ENCODE data around the gene TJP3.
"Not testable (repeated sequence)": the region's sequence is repeated elsewhere in the genome, so short reads cannot be mapped to it uniquely, and the experiment has no call there.

The TJP3 gene

GRCh38 chr19:3708207-3708931 is at the start of gene TJP3:
TSS of gene TJP3 (plus strand) at chr19:3708384. CDS start at chr19:3728433, 20,049 bp downstream.
- no peak for DNase-seq (ENCODE audit: low read depth)

- DNase-seq (ENCODE audit: low read depth) = no peak
These were observed 49.1 kb upstream of the TJP3 start for GRCh38 chr19:3658870-3659745.

GRCh38 chr19:3659746-3660112 is 48.5 kb upstream of the TJP3 start:
- no peak for DNase-seq (ENCODE audit: low read depth)

GRCh38 chr19:3660493-3661219 is 47.5 kb upstream of the TJP3 start:
- no peak for DNase-seq (ENCODE audit: low read depth)

GRCh38 chr19:3661284-3662238 is 46.6 kb upstream of the TJP3 start:
- no peak for DNase-seq (ENCODE audit: low read depth)

GRCh38 chr19:3663838-3664237 is 44.3 kb upstream of the TJP3 start:
- DNase-seq (ENCODE audit: low read depth) = no peak

- no peak for DNase-seq (ENCODE audit: low read depth)
These were observed 43.1 kb upstream of the TJP3 start for GRCh38 chr19:3664879-3665642.

- DNase-seq (ENCODE audit: low read depth) = peak; percentile 63
These were observed 42.3 kb upstream of the TJP3 start for GRCh38 chr19:3665681-3666544.

- not testable (repeated sequence) for DNase-seq (ENCODE audit: low read depth)
These were observed 41.7 kb upstream of the TJP3 start for GRCh38 chr19:3666545-3666856.

GRCh38 chr19:3667037-3667638 is 41.0 kb upstream of the TJP3 start:
- DNase-seq (ENCODE audit: low read depth) = no peak

- no peak for DNase-seq (ENCODE audit: low read depth)
These were observed 40.4 kb upstream of the TJP3 start for GRCh38 chr19:3667766-3668165.

GRCh38 chr19:3668331-3669081 is 39.7 kb upstream of the TJP3 start:
- no peak for DNase-seq (ENCODE audit: low read depth)

- no peak for DNase-seq (ENCODE audit: low read depth)
These were observed 38.9 kb upstream of the TJP3 start for GRCh38 chr19:3669082-3669946.

- DNase-seq (ENCODE audit: low read depth) = no peak
These were observed 38.0 kb upstream of the TJP3 start for GRCh38 chr19:3669947-3670795.

- DNase-seq (ENCODE audit: low read depth) = no peak
These were observed 37.1 kb upstream of the TJP3 start for GRCh38 chr19:3670796-3671679.

Measured in activated T-helper 1 cell treated with Interleukin-2 at 50 U/mL for 16 hours (primary cell).